IMR-90 (cell line): ENCODE results near the gene TRAPPC12. TPM values are rescaled to one million over a fixed set of nuclear protein-coding genes. Genes with fewer than 3 reads are reported as not detected.

Experiments
- ATAC-seq: fragments of 200-7000 bp; cut with Tn5 transposase; 2 replicates; pipeline ENCODE4 v1.9.1; 2020; ENCODE audit warnings: low read depth, mild to moderate bottlenecking, moderate library complexity
- BruUV-seq: library from RNA; stranded (reverse); fragments of 400-500 nt; replicated peaks from 2 replicates; lab custom pipeline; 2021; lab: Mats Ljungman, UMichigan
- CTCF ChIA-PET: fragments of 300-600 bp; formaldehyde crosslinking; extraction: SDS; loops from one replicate; lab custom pipeline; 2021; ENCODE audit warnings: antibody characterized with exemption; lab: Yijun Ruan, JAX
- POLR2A ChIA-PET: fragments of 300-600 bp; sonication (Branson Sonifier 250); formaldehyde crosslinking; loops from one replicate; lab custom pipeline; 2022; ENCODE audit warnings: antibody characterized with exemption; ENCODE audit not compliant: unreplicated experiment; lab: Charles Lee
- DNase-seq: peaks from one replicate; pipeline ENCODE4 v3.0.0; 2013
- H2AFZ ChIP-seq: replicated peaks from 2 replicates; pipeline ENCODE3; 2013; ENCODE audit warnings: low read length, mild to moderate bottlenecking; ENCODE audit not compliant: poor library complexity
- H2AK5ac ChIP-seq: 2 replicates; pipeline ENCODE4 v1.6.1; 2013; ENCODE audit warnings: low read depth, low read length, inconsistent platforms
- H2AK9ac ChIP-seq: replicated peaks from 2 replicates; pipeline ENCODE3; 2013; ENCODE audit warnings: mild to moderate bottlenecking, low read depth, low read length, moderate library complexity; ENCODE audit not compliant: poor library complexity
- H2BK120ac ChIP-seq: 2 replicates; pipeline ENCODE4 v1.6.1; 2013; ENCODE audit warnings: low read depth, low read length, inconsistent platforms
- H2BK15ac ChIP-seq: 3 replicates; pipeline ENCODE4 v1.6.1; 2013; ENCODE audit warnings: low read depth, low read length, inconsistent platforms
- H2BK20ac ChIP-seq: 2 replicates; pipeline ENCODE4 v1.6.1; 2013; ENCODE audit warnings: low read depth, mild to moderate bottlenecking, inconsistent platforms, low read length, moderate library complexity
- H2BK5ac ChIP-seq: 2 replicates; pipeline ENCODE4 v1.6.1; 2013; ENCODE audit warnings: mild to moderate bottlenecking, low read depth, low read length, inconsistent platforms; ENCODE audit not compliant: poor library complexity, severe bottlenecking
- H3K14ac ChIP-seq: replicated peaks from 2 replicates; pipeline ENCODE4 v1.6.1; 2013; ENCODE audit warnings: low read depth, low read length, inconsistent platforms
- H3K18ac ChIP-seq: 2 replicates; pipeline ENCODE4 v1.6.1; 2013; ENCODE audit warnings: low read depth, low read length, control low read depth
- H3K23ac ChIP-seq: 2 replicates; pipeline ENCODE4 v1.6.1; 2013; ENCODE audit warnings: low read depth, low read length, inconsistent platforms
- H3K27ac ChIP-seq: 2 replicates; pipeline ENCODE4 v1.5.1; 2013; ENCODE audit warnings: mild to moderate bottlenecking, control low read depth, low read length; ENCODE audit not compliant: insufficient read depth
- H3K27me3 ChIP-seq: 2 replicates; pipeline ENCODE4 v1.6.1; 2013; ENCODE audit warnings: low read length; ENCODE audit not compliant: control insufficient read depth, insufficient read depth
- H3K36me3 ChIP-seq: 2 replicates; pipeline ENCODE4 v1.6.1; 2013; ENCODE audit warnings: low read length, mixed read lengths; ENCODE audit not compliant: control insufficient read depth, insufficient read depth
- H3K4ac ChIP-seq: 2 replicates; pipeline ENCODE4 v1.6.1; 2013; ENCODE audit warnings: low read depth, low read length, inconsistent platforms
- H3K4me1 ChIP-seq: 2 replicates; pipeline ENCODE4 v1.6.1; 2013; ENCODE audit warnings: low read length, mixed read lengths; ENCODE audit not compliant: control insufficient read depth, insufficient read depth
- H3K4me2 ChIP-seq: 2 replicates; pipeline ENCODE4 v1.6.1; 2013; ENCODE audit warnings: low read depth, mild to moderate bottlenecking, control low read depth, low read length, moderate library complexity
- H3K4me3 ChIP-seq: 2 replicates; pipeline ENCODE4 v1.5.1; 2013; ENCODE audit warnings: low read depth, mild to moderate bottlenecking, control low read depth, low read length, moderate library complexity; ENCODE audit not compliant: insufficient read depth
- H3K56ac ChIP-seq: 2 replicates; pipeline ENCODE4 v1.6.1; 2013; ENCODE audit warnings: low read length, inconsistent platforms; ENCODE audit not compliant: insufficient read depth; ENCODE audit errors: extremely low read depth
- H3K79me1 ChIP-seq, 2 experiments: 2 replicates each; pipeline ENCODE4 v1.6.1; 2013; ENCODE audit warnings: low read length in 2 of 2, inconsistent platforms in 1 of 2, low read depth in 1 of 2
- H3K9ac ChIP-seq: 2 replicates; pipeline ENCODE4 v1.6.1; 2013; ENCODE audit warnings: low read depth, low read length, control low read depth
- H3K9me1 ChIP-seq: 2 replicates; pipeline ENCODE4 v1.6.1; 2013; ENCODE audit warnings: low read length, inconsistent platforms; ENCODE audit not compliant: insufficient read depth
- H3K9me3 ChIP-seq: 2 replicates; pipeline ENCODE4 v1.6.1; 2013; ENCODE audit warnings: low read length; ENCODE audit not compliant: control insufficient read depth, insufficient read depth
- H4K20me1 ChIP-seq: 2 replicates; pipeline ENCODE4 v1.6.1; 2013; ENCODE audit warnings: low read length, inconsistent platforms; ENCODE audit not compliant: insufficient read depth
- H4K5ac ChIP-seq: 2 replicates; pipeline ENCODE4 v1.6.1; 2013; ENCODE audit warnings: mild to moderate bottlenecking, low read depth, low read length, control low read depth
- H4K8ac ChIP-seq, 2 experiments: 2 replicates each; pipeline ENCODE4 v1.6.1; 2013; ENCODE audit warnings: low read depth in 2 of 2, low read length in 2 of 2, control low read depth in 1 of 2, inconsistent platforms in 1 of 2
- H4K91ac ChIP-seq: 2 replicates; pipeline ENCODE4 v1.6.1; 2013; ENCODE audit warnings: low read depth, low read length, inconsistent platforms; ENCODE audit not compliant: insufficient read depth
- NFE2L2 ChIP-seq: fragments of 150-350 bp; IDR thresholded peaks from 2 replicates; pipeline ENCODE4 v1.6.1; 2016; ENCODE audit warnings: low read depth, mild to moderate bottlenecking, low read length
- WGBS, 2 experiments: methylation state at CpG; one replicate each; pipeline versions ENCODE4 v1.1.5 to v1.1.7; 2013; ENCODE audit warnings: missing lambda C conversion rate in 2 of 2; ENCODE audit not compliant: insufficient read length in 1 of 2; ENCODE audit errors: extremely low coverage in 2 of 2; 5-methylcytosine and 5-hydroxymethylcytosine counted together
- dilution Hi-C: fragments of 300-500 bp; cut with HindIII; formaldehyde crosslinking; loops from one replicate; pipeline ENCODE4 v1.14.3; 2018; ENCODE audit warnings: low sequenced_read_pairs; ENCODE audit not compliant: unreplicated experiment
- in situ Hi-C: fragments of 300-500 bp; cut with MboI; formaldehyde crosslinking; loops from 3 replicates; pipeline ENCODE4 v1.14.3; 2019; ENCODE audit warnings: low sequenced_read_pairs, inconsistent platforms, mixed read lengths
- intact Hi-C: fragments of 100-400 bp; cut with micrococcal nuclease; formaldehyde crosslinking; loops from 2 replicates; pipeline ENCODE4 v1.10.0; 2022
- polyA plus RNA-seq, 3 experiments: library from polyadenylated mRNA; depleted of rRNA; stranded (reverse); fragments of >200 nt; gene quantifications; 2 replicates each; pipeline ENCODE4 v1.2.3, GENCODE V29; 2012; ENCODE audit warnings: low replicate concordance in 1 of 3
- total RNA-seq: library from RNA; depleted of rRNA; stranded (reverse); fragments of >200 nt; gene quantifications from 2 replicates; pipeline ENCODE4 v1.2.3, GENCODE V29; 2012

TRAPPC12 gene
- total and polyA plus RNA-seq, 2 of the 4 experiments (the other 2 are of a cell fraction): 25.8 to 69.9 TPM

DNA sequence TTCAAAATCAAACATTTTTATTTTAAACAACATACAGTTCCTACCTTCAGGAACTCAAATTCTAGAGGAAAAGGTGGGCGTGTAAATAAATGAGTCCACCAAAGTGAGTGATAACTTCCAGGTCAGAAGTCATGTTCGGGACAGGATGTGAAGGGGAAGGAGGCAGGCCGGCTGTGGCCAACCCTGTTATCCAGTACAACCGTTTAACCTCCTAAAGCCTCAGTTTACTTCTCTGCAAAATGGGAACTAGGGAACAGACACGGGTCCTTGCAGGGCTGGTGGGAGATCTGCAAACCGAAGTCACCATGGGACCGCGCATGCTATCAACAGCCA is 2.2 kb upstream of the TRAPPC12 start:
- Histone ChIP-seq H4K91ac (peak overlapping the region; percentile 28; the same call in 1 of the 2 replicates), H3K36me3 (no peaks in the 10 kb centered on the region; the same call in 1 of the 2 replicates), H2BK20ac (no peak overlapping the region), H4K5ac (peak overlapping the region; percentile 56), H2BK120ac (no peak overlapping the region), H2AFZ (peak overlapping the region; percentile 96), H4K8ac (peak overlapping the region; percentile 91), H3K79me1 (peaks cover 24 to 42% of the 10 kb centered on the region in 2 experiments), H3K4me1 (peaks cover 8% of the 10 kb centered on the region), H3K9me3 (no peaks in the 10 kb centered on the region), H2AK9ac (peak overlapping the region; percentile 43), H4K20me1 (no peaks in the 10 kb centered on the region), H3K56ac (peak overlapping the region; percentile 48), H2BK5ac (peak overlapping the region; percentile 7), H3K9ac (peak overlapping the region; percentile 66), H3K27me3 (no peaks in the 10 kb centered on the region), H3K4me2 (peak overlapping the region; percentile 81), H3K23ac (0 out of 2 replicates have a peak overlapping the region, but pooled peaks have one; percentile 32), H3K9me1 (peaks cover 2% of the 10 kb centered on the region; the same call in 1 of the 2 replicates), H3K4ac (peak overlapping the region; percentile 73), H2BK15ac (no peak overlapping the region), H3K4me3 (peak overlapping the region; percentile 82), H3K18ac (no peak overlapping the region), H2AK5ac (peak overlapping the region; percentile 44), H3K27ac (peak overlapping the region; percentile 60), H3K14ac (no peak overlapping the region; the same call in 1 of the 2 replicates)
- intact Hi-C loops: no loop called here
- peak; percentile 41 for DNase-seq
- dilution Hi-C loops: no loop called here
- ATAC-seq: peak; percentile 9
- no TSS peak for BruUV-seq
- no peak for TF ChIP-seq NFE2L2
- in situ Hi-C loops: no loop called here
- POLR2A ChIA-PET: no interaction called here
- CTCF ChIA-PET: interaction anchor here (1.5 kb wide), 1 partner anchor 12 kb away, joined by 5 read pairs; no protein-coding TSS in a partner anchor
- WGBS, 2 experiments: 0% methylated on average over 4 of the region's 8 CpGs; no CpG with 5 or more reads in 1 of the 2 experiments
